ENCODE data around the gene RELT.

Gene RELT

DNA sequence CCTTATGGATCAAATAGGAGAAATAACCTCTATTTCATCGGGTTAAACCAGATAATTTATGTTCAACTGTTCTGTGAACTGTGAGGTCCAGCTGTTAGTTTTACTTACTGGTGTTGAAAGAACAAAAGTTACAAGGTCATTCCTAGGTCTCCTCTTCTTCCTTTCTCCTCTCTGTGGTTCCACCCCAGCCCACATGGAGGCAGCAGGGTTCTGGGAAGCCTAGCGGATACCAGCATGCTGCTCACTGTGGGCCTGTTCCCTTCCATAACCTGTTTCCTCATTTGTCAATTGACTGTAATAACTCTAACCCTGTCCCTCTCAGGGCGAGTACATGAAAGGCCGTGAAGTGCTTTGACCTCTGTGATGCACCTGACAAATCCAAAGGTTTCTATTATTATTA lies 27.8 kb downstream of the RELT start:
- no peaks in the 10 kb centered on the region for H3K9me2 ChIP-seq (ENCODE audit: low read depth, low read length)
- no peaks in the 10 kb centered on the region for H3K4me1 ChIP-seq (ENCODE audit: insufficient read depth, low read length, severe bottlenecking)
- no peak overlapping the region for H2AFZ ChIP-seq (ENCODE audit: low read length)
- H3K27me3 ChIP-seq (ENCODE audit: insufficient read depth, low read length), result no peaks in the 10 kb centered on the region
- H3K4me2 ChIP-seq (ENCODE audit: low read length), result no peak overlapping the region
- no peak overlapping the region for H3K4me3 ChIP-seq (ENCODE audit: low read depth, low read length, poor library complexity, severe bottlenecking)
- peaks cover 28% of the 10 kb centered on the region for H3K36me3 ChIP-seq (ENCODE audit: insufficient read depth, low read length)
- H4K20me1 ChIP-seq (ENCODE audit: insufficient read depth, low read length), result no peaks in the 10 kb centered on the region
- H3F3A ChIP-seq (ENCODE audit: insufficient read depth, low read length), result no peaks in the 10 kb centered on the region
- H3K79me2 ChIP-seq (ENCODE audit: insufficient read depth, low read length), result no peaks in the 10 kb centered on the region
- TF ChIP-seq CTCF (IDR thresholded peaks at IDR 0.05; ENCODE audit: low read length), result no peak
- TF ChIP-seq EZH2 (IDR thresholded peaks at IDR 0.05; ENCODE audit: borderline replicate concordance, low read length), result no peak
- H3K9me3 ChIP-seq (ENCODE audit: low read length), result no peaks in the 10 kb centered on the region
- H3K27ac ChIP-seq (ENCODE audit: low read depth, low read length, poor library complexity, severe bottlenecking), result no peak overlapping the region
- H3K9ac ChIP-seq (ENCODE audit: low read length), result no peak overlapping the region

GRCh38 chr11:73404506-73405145 lies 28.4 kb downstream of the RELT start:
- Histone ChIP-seq H3K27ac (ENCODE audit: low read depth, low read length, poor library complexity, severe bottlenecking) (no peak overlapping the region), H3K4me3 (ENCODE audit: low read depth, low read length, poor library complexity, severe bottlenecking) (no peak overlapping the region), H4K20me1 (ENCODE audit: insufficient read depth, low read length) (no peaks in the 10 kb centered on the region), H2AFZ (ENCODE audit: low read length) (no peak overlapping the region), H3K36me3 (ENCODE audit: insufficient read depth, low read length) (peaks cover 34% of the 10 kb centered on the region), H3K9me2 (ENCODE audit: low read depth, low read length) (no peaks in the 10 kb centered on the region), H3K9me3 (ENCODE audit: low read length) (no peaks in the 10 kb centered on the region), H3K27me3 (ENCODE audit: insufficient read depth, low read length) (no peaks in the 10 kb centered on the region), H3K4me2 (ENCODE audit: low read length) (no peak overlapping the region), H3K4me1 (ENCODE audit: insufficient read depth, low read length, severe bottlenecking) (no peaks in the 10 kb centered on the region), H3F3A (ENCODE audit: insufficient read depth, low read length) (no peaks in the 10 kb centered on the region), H3K9ac (ENCODE audit: low read length) (no peak overlapping the region), H3K79me2 (ENCODE audit: insufficient read depth, low read length) (no peaks in the 10 kb centered on the region)
- TF ChIP-seq EZH2 (IDR thresholded peaks at IDR 0.05; ENCODE audit: borderline replicate concordance, low read length) (no peak), CTCF (IDR thresholded peaks at IDR 0.05; ENCODE audit: low read length) (no peak)

DNA sequence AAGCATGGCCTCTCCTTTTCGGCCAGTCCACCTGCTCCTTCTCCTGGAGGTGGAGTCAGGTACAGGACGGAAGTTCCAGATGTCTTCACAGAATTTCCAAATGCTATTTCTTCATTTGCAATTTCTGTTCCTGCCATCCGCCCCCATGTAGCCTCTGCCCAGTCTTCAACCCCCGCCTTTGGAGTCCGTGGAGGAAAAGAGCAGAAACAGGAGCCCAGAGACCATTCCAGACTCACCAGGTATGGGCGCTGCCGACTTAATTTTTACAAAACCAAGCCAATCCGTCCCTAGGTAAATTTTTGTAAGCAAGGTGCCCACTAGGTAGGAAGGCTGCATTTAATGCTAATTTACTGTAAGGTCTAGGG lies 28.9 kb downstream of the RELT start:
- Histone ChIP-seq H2AFZ (ENCODE audit: low read length) (no peak overlapping the region), H3K9ac (ENCODE audit: low read length) (no peak overlapping the region), H3K4me3 (ENCODE audit: low read depth, low read length, poor library complexity, severe bottlenecking) (no peak overlapping the region), H4K20me1 (ENCODE audit: insufficient read depth, low read length) (no peaks in the 10 kb centered on the region), H3K36me3 (ENCODE audit: insufficient read depth, low read length) (peaks cover 37% of the 10 kb centered on the region), H3K27me3 (ENCODE audit: insufficient read depth, low read length) (no peaks in the 10 kb centered on the region), H3K4me2 (ENCODE audit: low read length) (no peak overlapping the region), H3K9me2 (ENCODE audit: low read depth, low read length) (no peaks in the 10 kb centered on the region), H3F3A (ENCODE audit: insufficient read depth, low read length) (no peaks in the 10 kb centered on the region), H3K9me3 (ENCODE audit: low read length) (no peaks in the 10 kb centered on the region), H3K27ac (ENCODE audit: low read depth, low read length, poor library complexity, severe bottlenecking) (no peak overlapping the region), H3K79me2 (ENCODE audit: insufficient read depth, low read length) (no peaks in the 10 kb centered on the region), H3K4me1 (ENCODE audit: insufficient read depth, low read length, severe bottlenecking) (no peaks in the 10 kb centered on the region)
- TF ChIP-seq CTCF (IDR thresholded peaks at IDR 0.05; ENCODE audit: low read length) (no peak), EZH2 (IDR thresholded peaks at IDR 0.05; ENCODE audit: borderline replicate concordance, low read length) (no peak)
